Colonic mucosa (tissue), 4 donors: Measurements from ENCODE around the gene TAF4. TPM values are rescaled to one million over a fixed set of nuclear protein-coding genes. Genes with fewer than 3 reads are reported as not detected.

Experiments used
- DNase-seq: peaks from one replicate; pipeline ENCODE4 v3.0.0-alpha.2; 2020
- H3K27ac ChIP-seq: fragments of 200-600 bp; one replicate; pipeline ENCODE4 v1.8.0; 2021
- H3K27me3 ChIP-seq: fragments of 200-600 bp; one replicate; pipeline ENCODE4 v1.8.0; 2021
- H3K36me3 ChIP-seq: fragments of 200-600 bp; one replicate; pipeline ENCODE4 v1.8.0; 2021
- H3K4me1 ChIP-seq: fragments of 200-600 bp; one replicate; pipeline ENCODE4 v1.8.0; 2021; ENCODE audit warnings: mild to moderate bottlenecking
- H3K4me3 ChIP-seq: fragments of 200-600 bp; one replicate; pipeline ENCODE4 v1.8.0; 2021
- H3K9ac ChIP-seq, 2 donors: one replicate each; pipeline ENCODE4 v1.7.0; 2013; ENCODE audit warnings: control low read depth in 2 of 2, low read depth in 2 of 2, low read length in 2 of 2
- H3K9me3 ChIP-seq: fragments of 200-600 bp; one replicate; pipeline ENCODE4 v1.8.0; 2021
- intact Hi-C: fragments of 100-400 bp; cut with DNase I; formaldehyde crosslinking; loops from one replicate; pipeline ENCODE4 v1.14.1; 2022
- total RNA-seq, 2 donors: library from RNA; stranded (reverse); fragmentation: NEBNext Ultra II Directional in 1 of 2; extraction: Animal tissue kit (Norgen Biotek cat#: 25700) in 1 of 2; gene quantifications; one replicate each; pipeline ENCODE4 v1.2.1, GENCODE V29; 2021
- TF ChIP-seq, protein P1 (sequence below): fragments of 200-600 bp; IDR thresholded peaks from one replicate; pipeline ENCODE4 v1.8.0; 2022; ENCODE audit warnings: antibody characterized with exemption, mild to moderate bottlenecking
- donor health status: healthy.
- donor health status: DM: no; HTN: no; CAD: no.
- donor health status: DM: no; HTN: no; CAD: no.

Gene TAF4
- total RNA-seq, 2 donors from 2014 or later = 17.4 to 27.3 TPM

DNA sequence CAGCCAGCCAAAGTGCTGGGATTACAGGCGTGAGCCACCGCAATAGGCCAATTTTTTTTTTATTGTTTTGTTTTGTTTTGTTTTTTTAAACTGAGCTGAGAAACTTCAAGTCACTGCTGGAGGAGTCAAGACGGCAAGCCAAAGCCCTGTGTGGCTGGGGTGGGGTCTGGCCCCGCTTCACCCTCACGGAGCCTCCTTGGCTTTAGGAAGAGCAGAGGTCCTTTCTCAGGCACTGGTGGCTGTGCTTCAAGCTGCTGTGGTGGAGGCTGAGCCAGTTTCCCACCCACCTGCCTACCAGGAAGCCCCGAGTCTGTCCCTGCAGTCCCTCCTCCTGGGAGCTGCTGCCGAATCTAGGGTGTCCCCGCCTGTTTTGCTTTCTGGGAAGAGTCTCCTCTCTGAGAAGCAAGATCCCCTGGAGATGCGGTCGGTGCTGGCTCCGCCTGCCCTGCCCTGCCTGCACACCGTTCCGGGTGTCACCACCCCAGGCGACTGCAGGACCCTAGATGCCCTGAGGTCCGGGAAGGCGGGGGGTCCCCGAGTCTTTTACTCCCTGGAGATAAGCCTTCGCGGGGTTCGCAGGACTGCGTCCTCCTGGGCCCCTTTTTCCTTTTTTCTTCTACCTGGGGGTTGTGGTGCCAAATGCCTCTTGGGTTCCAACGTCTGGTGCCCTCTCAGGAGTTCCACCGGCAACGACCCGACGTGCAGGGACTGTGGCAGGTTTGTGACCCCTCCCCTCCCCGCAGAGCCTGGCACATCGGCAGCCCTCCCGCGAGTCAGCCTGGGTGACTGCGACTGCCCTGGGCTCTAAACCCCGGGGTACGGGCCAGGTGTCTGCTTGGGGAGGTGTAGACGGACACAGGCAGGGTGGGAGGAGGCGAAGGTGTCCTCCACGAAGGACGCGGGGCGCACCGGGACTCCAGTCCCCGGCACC lies 100.7 kb downstream of the TAF4 start:
- TF ChIP-seq, protein P1, sequence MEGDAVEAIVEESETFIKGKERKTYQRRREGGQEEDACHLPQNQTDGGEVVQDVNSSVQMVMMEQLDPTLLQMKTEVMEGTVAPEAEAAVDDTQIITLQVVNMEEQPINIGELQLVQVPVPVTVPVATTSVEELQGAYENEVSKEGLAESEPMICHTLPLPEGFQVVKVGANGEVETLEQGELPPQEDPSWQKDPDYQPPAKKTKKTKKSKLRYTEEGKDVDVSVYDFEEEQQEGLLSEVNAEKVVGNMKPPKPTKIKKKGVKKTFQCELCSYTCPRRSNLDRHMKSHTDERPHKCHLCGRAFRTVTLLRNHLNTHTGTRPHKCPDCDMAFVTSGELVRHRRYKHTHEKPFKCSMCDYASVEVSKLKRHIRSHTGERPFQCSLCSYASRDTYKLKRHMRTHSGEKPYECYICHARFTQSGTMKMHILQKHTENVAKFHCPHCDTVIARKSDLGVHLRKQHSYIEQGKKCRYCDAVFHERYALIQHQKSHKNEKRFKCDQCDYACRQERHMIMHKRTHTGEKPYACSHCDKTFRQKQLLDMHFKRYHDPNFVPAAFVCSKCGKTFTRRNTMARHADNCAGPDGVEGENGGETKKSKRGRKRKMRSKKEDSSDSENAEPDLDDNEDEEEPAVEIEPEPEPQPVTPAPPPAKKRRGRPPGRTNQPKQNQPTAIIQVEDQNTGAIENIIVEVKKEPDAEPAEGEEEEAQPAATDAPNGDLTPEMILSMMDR = no peak
- Histone ChIP-seq H3K27ac (no peak overlapping the region), H3K9ac (no peak overlapping the region), H3K27me3 (peaks cover 18% of the 10 kb centered on the region), H3K36me3 (no peaks in the 10 kb centered on the region), H3K9me3 (no peaks in the 10 kb centered on the region), H3K4me3 (no peak overlapping the region), H3K4me1 (no peaks in the 10 kb centered on the region)
- no peak for DNase-seq
- intact Hi-C loops = no loop called here

GRCh38 chr20:61963885-61964674 lies 101.6 kb downstream of the TAF4 start:
- Histone ChIP-seq H3K9me3 (no peaks in the 10 kb centered on the region), H3K27me3 (peaks cover 18% of the 10 kb centered on the region), H3K4me3 (no peak overlapping the region), H3K27ac (no peak overlapping the region), H3K4me1 (no peaks in the 10 kb centered on the region), H3K36me3 (no peaks in the 10 kb centered on the region), H3K9ac (no peak overlapping the region)
- TF ChIP-seq, protein P1 = no peak
- DNase-seq = no peak
- intact Hi-C loops = no loop called here

DNA sequence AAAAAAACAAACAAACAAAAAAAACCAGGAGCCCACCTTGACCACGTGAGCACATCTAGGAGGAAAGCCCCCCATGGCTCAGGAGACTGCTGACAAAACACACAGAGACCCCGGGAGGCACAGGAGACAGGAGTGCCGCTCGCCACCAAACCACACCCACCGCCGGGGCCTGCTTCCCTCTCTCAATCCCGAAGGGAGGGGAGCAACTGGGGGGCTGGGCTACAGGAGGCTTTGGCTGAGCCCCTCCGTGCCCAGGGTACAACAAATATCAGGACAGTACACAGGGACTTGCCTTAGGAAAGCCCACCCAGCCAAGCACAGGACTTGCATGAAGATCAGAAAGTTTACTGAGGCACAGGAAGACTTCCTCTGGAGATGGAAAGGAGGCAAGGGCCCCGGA lies 102.5 kb downstream of the TAF4 start:
- Histone ChIP-seq H3K4me3 (no peak overlapping the region), H3K4me1 (no peaks in the 10 kb centered on the region), H3K36me3 (no peaks in the 10 kb centered on the region), H3K9me3 (no peaks in the 10 kb centered on the region), H3K27ac (no peak overlapping the region), H3K9ac (no peak overlapping the region), H3K27me3 (peaks cover 18% of the 10 kb centered on the region)
- TF ChIP-seq, protein P1 = no peak
- intact Hi-C loops = no loop called here
- no peak for DNase-seq

GRCh38 chr20:61960836-61961235 lies 104.8 kb downstream of the TAF4 start:
- Histone ChIP-seq H3K36me3 (no peaks in the 10 kb centered on the region), H3K27me3 (peaks cover 12% of the 10 kb centered on the region), H3K9me3 (no peaks in the 10 kb centered on the region), H3K9ac (no peak overlapping the region), H3K4me1 (no peaks in the 10 kb centered on the region), H3K4me3 (no peak overlapping the region), H3K27ac (no peak overlapping the region)
- TF ChIP-seq, protein P1 = no peak
- intact Hi-C loops = no loop called here
- no peak for DNase-seq

- no peaks in the 10 kb centered on the region for H3K36me3 ChIP-seq
- H3K9me3 ChIP-seq = no peaks in the 10 kb centered on the region
- no peak overlapping the region for H3K4me3 ChIP-seq
- intact Hi-C loops = no loop called here
- no peaks in the 10 kb centered on the region for H3K4me1 ChIP-seq
- H3K9ac ChIP-seq = no peak overlapping the region
- H3K27ac ChIP-seq = no peak overlapping the region
- TF ChIP-seq, protein P1 = no peak
- DNase-seq = no peak
- no peaks in the 10 kb centered on the region for H3K27me3 ChIP-seq
These were observed 106.6 kb downstream of the TAF4 start for GRCh38 chr20:61958773-61959700.
